Measurements from ENCODE around the gene GDPD5.

Gene GDPD5

GRCh38 chr11:75487365-75487764, 38.4 kb downstream of the GDPD5 start:
- DNase-seq = no peak

GRCh38 chr11:75485742-75486141, 40.0 kb downstream of the GDPD5 start:
- DNase-seq = no peak

GRCh38 chr11:75482931-75483469, 42.7 kb downstream of the GDPD5 start:
- DNase-seq = no peak

DNA sequence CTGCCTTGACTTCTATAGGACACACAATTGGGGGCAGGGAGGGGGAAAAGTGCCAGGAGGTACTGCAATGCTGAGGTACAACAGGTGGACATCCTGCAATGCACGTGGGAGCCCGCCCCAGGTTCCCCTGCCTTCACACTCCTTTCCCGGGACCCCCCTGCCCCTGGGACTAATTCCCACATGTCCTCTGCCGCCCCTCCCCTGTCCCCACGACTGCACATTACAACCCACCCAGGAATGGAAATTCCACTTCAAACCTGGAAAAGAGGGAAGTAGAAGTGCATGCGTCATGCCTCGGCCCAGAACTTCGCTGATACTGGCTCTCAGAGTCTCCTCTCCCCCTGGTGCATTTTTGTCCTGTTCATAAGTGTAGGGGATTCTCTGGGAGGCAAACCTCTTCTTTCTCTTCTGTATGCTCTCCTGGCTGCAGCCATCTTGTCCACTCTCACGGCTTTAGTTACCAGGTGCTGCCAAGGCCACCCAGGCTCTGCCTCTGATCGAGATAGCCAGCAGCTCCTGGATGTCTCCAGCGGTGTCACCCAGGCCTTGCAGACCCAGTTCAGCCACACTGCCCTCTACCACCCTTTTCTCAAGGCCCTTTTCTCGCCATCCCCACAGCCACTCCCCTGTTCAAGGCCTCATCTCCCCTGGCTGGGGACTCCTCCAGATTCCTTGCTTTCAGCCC, 43.7 kb downstream of the GDPD5 start:
- no peak for DNase-seq

DNA sequence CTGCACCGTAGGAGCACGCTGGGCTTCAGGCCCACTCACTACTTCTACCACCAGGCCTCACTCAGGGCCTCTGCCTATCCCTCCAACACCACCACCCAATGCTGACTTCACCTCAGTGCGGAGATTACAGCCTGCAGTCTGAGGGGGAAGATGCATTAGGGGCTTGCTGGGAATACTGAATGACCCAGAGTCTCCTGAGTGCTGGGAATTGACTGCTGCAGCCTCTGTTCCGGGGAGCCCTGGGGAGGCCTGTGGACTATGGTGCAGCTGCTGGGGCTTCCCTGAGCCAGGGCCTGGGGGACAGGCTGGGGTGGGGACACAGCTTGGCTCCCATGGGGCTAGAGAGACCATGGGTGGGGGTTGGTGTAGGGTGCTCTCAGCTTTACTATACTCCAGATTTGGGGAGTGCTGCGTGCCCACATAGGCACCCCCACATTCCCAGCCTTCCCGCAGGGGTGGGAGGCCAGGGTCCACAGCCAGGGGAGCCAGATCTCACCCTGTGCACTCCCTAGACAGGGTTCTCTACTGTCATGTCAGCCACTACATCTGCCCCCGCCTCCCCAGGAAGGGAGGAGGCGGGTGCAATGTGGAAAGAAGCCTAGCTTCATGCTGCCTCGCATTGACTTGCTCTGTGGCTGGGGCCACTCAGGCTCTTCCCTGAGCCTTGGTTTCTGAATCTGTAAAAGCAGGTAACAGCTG, 44.4 kb downstream of the GDPD5 start:
- no peak for DNase-seq

- DNase-seq = no peak
These were observed 45.3 kb downstream of the GDPD5 start for GRCh38 chr11:75480185-75481175.

- DNase-seq = peak; percentile 33 to 48
These were observed 46.1 kb downstream of the GDPD5 start for GRCh38 chr11:75479597-75480145.

DNA sequence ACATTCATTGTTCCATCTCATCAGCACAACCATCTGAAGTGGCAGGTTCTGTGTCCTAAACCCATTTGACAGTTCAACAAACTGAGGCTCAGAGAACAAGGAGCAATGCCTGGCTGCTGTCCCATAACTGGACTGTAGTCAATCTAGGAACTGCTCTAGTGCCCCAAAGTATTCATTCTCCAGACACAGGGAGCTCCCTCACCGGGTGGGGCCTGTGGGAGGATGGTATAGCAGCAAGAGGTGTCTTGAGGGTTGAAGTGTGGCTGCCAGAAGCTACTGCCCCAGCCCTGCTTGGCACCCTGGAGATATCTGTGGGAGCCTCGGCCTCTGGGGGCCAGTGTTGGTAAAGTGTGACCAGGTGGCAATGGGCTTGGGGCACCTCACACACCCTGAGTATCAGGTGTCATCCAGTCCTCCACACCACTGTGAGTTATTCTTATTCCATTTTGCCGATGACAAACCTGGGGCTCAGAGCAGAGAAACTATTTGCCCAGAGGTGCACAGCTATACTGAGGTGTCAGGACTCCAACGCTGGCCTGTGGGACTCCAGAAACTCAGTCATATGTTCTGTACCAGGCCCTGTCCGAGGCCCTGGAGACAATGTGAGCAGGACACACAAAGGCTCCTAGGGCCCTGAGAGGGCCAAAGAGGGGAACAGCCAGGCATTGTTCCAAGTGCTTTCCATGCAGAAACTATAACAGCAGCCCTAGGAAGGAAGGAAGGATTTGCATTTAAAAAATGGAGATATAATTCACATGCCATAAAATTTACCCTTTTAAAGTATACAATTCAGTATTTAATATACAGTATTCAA, 46.8 kb downstream of the GDPD5 start:
- DNase-seq = peak; percentile 80 to 84

DNA sequence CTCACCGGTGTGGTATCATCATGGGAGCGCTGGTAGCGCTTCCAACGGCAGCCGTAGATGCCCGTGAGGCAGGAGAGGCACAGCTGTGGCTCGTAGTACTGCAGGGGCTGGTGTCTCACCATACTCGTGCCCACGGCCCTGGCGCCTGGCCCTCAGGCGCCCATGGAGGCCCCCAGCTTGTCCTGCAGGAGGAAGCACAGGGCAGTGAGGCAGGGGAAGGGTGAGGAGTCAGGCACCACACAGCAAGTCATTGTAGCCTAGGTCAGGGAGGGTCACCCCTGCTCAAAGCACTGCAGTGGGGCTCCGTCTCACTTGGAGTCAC, 48.2 kb downstream of the GDPD5 start:
- no peak for DNase-seq

DNA sequence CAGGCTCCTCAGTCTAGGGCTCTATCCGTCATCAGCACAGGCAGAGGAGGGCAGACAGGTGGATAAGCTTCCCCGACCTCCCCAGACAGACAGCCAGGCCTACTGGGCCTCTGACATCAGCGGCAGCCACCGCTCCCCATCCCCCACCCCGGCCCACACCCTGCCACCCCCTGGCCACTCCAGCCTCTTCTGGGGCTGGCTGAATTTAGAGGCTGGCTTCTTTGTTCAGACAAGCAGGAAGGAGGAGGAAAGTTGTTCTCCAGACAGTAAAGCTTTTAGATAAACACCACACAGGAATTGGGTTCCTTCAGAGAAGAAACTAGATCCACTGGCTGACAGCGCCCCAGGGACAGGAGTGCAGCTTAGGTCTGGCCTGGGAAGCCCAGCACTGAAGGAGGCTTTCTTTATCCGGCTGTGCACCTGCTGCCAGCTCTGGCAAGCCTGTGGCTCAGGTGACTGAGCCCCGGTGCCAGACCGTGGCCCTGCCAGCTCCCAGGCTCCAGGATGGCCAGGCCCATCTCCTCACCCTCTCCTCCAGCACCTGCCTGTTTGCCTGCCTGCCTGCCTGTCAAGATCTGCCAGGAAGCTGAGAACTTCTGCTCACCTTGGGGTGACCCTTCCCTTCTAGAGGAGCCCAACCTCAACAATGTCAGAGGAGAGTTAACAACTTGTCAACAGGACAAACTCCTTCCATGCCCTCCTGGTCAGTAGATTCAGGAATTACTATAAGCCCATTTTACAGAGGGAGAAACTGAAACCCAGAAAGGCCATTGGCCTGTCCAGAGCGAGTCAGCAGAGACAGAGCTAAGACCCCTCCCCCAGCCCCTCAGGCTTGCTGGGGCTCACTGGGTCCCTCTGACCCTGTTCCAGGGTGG, 48.8 kb downstream of the GDPD5 start:
- peak; percentile 41 to 73 for DNase-seq

DNA sequence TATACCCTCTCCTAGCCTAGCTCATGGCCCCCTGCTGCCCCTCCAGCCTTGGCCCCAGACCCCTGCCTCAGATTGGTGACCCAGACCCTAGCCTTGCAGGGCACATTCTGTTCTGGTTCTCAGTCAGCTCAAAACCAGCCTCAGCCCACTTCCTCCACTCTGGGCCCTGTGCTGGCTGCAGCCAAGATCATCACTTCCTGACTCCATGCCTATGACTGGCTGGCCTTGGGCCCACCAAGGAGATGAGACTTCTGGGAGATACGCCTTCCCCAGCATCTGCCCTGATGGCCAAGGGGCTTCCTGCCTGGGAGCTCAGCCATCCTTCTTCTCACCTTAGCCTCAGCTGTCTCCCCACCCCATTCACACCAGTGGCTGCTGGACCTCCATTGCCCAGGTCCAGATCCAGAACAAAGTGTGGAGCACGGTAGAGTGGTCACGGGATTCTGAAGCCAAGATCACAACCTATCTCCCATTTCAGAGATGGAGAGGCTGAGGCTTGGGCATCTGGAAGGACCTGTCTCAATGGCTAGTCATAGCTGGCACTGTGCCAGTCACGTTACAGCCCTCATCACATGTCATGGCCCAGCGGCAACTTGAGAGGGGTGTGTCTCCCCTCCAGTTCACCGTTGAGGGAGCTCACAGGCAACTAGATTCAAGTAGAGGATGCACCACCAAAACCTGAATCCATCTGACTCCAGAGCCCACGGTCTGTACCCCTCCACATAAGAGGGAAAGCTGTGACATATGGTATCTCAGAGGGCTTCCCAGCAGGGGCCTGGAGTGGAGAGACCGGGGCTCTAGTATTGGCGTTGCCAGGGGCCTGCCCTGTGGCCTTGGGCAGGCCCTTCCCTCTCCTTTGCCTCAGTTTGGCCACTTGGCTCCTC, 49.7 kb downstream of the GDPD5 start:
- no peak for DNase-seq

DNA sequence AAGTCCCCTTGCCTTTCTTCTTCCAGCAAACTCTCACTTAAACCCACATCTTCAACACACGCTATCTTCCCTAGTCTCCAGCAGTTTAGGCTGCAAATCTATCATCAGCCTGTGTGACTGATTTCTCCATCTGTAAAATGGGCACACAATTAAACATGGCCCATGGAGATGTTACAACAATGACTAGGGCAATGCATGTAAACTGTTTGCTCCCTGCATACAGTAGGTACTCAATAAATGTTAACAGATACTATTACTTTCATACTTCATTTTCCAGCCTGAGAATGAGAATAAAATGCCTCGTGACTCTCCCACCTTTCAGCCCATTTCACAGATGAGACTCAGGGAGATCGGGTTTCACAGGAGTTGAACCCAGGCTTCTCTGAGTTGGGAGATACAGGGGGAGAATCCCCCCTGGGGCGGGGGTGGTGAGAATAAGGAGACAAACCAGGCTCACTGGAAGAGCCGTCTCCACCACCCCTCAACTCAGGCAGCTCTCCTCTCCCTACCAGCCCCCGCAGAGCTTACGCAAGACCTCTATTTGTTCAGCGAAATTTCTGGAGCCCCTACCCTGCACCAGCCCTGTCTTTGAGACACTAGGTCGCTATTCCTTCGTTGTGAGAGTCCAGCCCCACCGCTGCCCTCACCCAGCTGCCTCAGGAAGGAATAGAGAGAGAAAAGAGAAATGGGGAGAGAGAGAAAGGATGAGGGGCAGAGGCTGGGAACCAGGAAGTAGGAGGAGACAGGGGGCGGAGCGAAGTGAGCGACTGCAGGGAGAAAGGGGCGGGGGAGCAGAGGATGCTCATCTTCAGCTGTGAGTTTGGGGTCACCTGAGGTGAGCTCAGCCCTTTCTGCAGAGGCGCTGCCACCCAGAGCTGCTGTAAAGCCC, 50.6 kb downstream of the GDPD5 start:
- peak in 1 of 2 experiments; percentile 20 for DNase-seq

DNA sequence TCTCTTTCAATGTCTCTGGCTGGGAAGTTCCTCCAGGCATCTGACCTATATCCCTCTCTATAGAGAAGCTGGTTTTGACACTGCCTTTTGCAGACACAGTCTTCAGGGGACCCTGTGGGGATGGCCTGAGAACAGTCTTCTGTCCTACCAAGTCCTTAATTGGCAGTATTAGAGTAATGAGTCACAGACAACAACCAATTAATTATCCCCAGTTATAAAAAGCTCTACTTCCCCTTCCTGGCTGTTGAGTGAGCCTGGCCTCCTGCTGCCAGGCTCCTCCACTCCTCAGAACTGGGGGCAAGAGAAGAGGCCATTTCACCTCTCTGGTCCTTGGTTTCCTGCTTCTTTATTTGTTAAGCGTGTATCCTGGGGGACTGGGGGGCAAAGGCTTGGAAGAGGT, 51.5 kb downstream of the GDPD5 start:
- no peak for DNase-seq

- no peak for DNase-seq
These were observed 52.1 kb downstream of the GDPD5 start for GRCh38 chr11:75473684-75474083.

DNA sequence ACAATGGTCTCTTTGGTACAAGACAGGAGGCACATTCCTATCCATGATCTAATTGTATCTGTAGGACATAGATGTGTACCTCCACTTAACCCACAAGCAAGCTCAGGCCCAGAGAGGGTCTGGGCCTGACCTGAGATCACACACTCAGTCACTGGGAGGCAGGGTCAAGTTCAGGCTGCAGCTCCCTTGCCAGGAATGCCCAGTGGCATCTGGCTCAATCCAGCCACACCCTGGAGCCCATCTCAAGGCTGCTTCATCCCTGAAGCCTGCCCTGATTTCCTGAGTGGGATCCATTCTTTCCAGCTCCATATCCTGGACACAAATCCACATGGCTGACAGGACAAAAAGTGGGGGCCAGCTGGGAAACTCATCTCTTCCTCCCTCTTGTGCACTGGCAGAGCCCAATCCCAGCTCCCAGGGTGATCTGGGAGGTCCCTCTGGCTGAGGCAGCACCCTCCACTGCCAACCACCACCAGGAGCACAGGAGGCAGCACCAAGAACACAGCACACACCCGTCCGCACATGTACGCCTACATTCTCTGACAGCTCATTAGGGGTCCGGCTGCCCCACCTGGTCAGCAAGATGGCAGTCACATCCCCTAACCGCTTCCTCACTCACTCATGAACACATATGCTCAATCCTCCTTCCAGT, 53.5 kb downstream of the GDPD5 start:
- no peak for DNase-seq

DNA sequence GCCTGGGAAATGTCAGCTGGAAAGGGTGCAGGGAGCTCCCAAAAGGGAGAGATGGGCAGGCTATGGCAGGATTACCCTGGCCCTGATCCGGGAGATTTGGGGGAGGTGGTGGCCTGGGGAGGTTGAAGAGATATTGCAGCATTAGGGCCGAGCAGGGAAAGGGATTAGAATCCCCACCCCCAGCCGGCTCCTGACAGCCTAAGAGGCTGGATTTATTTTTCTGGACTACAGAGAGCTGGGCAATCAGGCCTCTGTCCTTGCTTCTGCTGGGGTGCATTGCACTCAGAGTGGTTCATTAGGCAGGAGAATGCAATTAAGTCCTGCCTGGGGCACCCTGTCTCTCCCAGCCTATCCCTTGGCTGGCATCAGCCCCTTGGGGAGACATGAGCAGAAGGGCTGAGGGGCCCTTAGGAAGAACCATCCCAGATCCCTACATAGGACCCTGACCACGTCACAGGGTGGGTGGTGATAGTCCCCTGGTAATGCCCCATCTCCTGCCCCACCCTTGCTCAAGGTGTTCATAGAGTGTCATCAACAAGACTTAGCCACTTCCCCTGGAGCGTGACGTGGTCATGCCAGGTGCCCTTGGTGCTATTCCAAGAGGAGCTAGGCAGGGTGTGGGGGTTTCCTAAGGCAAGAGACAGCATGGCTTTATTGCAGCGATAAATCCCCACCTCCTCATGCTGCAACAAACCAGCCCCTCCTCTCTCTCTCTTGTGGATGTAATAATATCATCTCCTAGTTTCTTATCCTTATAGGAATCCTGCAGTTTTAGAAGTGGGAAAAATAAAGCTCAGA, 54.4 kb downstream of the GDPD5 start:
- DNase-seq = no peak

- no peak for DNase-seq
These were observed 55.2 kb downstream of the GDPD5 start for GRCh38 chr11:75470476-75471080.
